ENCODE data around the gene ENC1.

ENC1 gene

GRCh38 chr5:74603376-74603775 lies 37.2 kb downstream of the ENC1 start:
- no peak for DNase-seq

DNA sequence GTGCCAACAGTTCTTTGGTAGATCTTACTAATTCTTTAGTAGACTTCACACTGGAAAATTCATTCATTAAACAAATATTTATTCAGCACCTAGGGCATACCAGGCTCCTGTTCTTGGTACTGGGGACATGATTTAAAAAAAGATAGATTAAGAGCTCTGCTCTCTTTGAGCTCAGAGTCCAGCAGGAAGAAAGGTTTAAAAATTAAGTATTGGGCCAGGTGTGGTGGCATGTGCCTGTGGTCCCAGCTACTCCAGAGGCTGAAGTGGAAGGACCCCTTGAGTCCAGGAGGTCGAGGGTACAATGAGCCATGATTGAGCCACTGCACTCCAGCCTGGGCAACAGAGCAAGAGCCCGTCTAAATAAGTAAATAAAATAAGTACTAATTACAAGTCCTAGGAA lies 41.4 kb downstream of the ENC1 start:
- no peak for DNase-seq

DNA sequence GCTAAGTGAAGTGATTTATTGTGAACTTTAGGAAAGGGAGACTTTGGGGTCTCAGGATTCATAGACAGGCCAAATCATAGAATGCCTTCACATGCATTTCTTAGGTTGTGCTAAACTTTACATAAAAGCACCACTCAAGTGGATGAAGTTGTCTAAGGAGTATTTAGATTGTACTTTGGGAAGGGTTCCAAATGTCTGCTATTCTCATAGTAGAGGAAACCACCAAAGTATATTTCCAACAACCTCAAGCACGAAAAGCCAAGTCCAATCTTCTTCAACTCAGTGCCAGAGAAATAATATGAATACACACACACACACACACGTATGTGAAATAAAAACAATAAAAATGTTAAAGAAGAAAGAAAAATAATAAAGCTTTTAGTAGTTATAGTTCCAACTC lies 41.8 kb downstream of the ENC1 start:
- DNase-seq: no peak

GRCh38 chr5:74596927-74597326 lies 43.6 kb downstream of the ENC1 start:
- no peak for DNase-seq

DNA sequence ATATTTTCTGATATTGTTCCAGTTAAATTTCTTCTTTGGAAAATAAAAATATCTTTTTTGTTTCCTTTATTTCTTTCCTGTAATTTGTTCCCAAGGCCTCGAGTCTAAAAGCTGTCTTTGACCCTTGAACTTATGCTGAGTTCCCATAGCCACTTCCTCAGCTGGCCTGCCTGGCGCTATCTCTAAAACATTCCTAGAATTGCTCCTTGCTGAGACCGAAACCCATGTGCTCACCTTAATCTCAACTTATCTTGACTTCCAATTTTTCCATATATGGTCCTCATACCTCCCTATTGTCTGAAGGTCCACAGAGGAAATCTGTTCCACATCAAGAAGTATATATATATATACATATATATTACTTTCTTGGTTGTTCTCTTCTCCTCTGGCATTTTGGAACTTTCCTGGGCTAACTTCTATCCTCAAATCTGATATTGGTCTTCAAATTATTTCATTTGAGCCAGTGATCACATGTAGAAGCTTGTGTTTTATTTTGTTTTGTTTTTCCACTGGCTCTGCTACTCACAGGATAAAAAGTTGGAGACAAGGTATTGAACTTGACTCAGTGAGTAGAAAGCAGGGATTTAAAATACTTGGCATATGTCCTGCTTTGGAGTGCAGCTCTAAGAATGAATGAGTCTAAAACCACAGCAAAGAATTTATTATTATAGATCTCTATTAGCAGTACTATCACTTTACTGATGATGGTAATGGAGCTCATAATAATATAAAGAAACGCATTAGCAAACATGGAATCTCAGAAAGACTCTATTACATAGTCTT lies 45.2 kb downstream of the ENC1 start:
- no peak for DNase-seq

- no peak for DNase-seq
These were observed 46.1 kb downstream of the ENC1 start for GRCh38 chr5:74594137-74595040.

DNA sequence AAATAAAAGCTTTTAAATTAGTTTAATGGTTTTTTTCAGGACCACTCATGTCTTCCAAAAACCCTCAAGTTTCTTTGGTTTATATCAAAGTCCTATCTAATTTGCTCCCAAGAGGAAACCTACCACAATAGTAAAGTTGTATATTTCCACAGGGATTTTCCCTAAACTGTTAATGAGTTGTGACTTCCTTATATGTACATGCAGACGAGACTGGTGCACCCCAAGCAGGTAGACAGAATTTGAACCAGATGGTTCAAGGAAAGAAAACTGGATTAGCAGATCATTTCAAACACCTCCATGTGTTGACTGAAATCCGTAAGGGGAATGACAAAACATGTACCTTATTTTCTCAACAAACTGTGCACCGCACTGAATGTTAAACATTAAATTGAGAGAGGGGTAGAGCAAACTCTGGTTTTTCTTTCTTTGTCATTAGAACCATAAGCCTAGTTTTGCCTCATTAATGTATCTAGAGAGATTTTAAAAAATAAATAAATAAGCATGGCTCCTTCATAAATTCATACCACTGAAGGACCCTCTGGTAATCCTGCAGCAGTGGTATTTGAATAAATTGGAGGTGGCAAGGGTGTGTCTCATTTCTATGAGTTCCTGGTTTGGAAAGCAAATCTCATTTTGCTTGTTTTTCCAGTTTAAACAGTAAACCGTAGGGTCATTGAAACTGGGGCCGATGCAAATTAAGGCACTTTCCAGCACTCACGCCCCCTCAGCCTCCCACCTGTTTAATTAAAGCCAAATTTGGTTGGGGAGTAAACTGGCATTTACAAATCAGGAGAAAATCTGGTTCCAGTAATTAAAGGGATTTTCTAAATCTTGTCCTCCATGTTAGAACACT lies 51.1 kb downstream of the ENC1 start:
- DNase-seq: no peak

GRCh38 chr5:74588415-74588814 lies 52.1 kb downstream of the ENC1 start:
- DNase-seq: no peak

DNA sequence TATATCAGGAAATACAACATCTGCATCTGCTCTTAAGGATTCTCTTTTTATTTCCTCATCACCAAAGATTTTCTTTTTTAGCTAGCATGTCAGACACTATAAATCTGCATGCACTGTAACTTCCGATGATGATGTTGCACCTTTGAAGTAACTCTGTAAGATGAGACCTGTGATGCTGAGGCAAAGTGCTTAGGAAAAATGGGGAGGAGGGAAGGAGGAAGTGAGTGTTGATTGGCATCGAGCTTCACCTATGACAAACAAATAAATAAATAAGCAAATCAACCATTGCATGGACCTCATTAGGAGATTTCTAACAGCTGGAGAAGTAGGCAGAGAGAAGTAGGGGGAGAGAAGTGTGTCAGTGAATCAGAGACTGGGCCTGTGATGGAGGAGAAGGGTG lies 52.6 kb downstream of the ENC1 start:
- no peak for DNase-seq

DNA sequence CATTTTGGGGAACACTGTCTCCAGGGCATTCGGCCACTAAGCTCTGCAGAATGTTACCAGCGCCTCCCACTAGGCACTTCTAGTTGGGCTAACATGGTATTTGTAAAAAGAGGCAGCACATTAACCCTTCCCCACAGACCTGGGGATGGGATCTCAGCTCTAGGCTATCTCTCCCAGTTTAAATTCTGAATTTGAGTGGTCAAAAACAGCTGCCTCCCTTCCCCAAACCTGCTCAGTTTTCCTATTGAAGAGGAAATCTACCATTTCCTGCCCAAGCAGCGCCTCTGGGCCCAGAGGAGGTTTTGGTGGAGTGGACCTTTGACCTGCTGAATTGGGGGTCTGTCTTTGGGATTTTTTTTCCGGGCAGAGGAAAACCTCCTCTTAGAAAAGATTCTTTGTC lies 53.2 kb downstream of the ENC1 start:
- DNase-seq: no peak

DNA sequence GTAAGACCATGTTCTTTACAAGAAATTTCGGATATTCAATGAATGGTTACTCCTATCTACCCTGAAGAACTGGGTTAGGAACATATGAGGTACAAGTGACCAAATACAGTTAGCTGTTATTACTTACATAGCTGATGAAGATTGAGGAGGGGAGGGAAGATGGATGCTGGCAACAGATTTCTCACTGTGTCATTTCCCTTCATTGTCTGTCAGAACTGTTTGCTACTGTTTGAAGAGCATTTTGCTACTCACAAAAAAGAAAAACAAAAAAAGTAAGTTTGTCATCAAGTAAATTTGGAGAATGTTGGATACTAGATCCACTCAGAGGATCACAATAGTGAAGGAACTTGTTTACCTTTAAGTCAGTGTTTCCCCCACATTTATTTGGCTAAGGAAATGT lies 53.7 kb downstream of the ENC1 start:
- DNase-seq: no peak

- DNase-seq: no peak
These were observed 57.7 kb downstream of the ENC1 start for GRCh38 chr5:74582853-74583252.

GRCh38 chr5:74581988-74582365 lies 58.6 kb downstream of the ENC1 start:
- DNase-seq: no peak

DNA sequence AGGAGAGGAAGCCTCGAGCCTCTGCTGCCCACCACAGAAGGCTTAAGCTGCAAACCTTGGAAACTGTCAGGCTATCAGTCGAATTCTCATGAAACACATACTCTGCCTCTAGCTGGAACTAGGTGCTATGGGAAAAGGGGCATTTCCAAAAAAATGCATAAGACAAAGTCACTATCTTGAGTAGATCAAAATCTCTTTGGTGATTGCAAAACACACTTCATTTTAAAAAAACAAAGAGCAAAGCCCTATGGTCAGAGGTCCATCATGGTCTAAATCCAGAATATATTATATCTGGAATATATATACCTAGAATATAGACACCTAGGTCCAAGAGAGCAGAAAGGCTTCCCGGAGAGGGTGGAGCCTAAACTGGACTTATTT lies 59.8 kb downstream of the ENC1 start:
- no peak for DNase-seq

GRCh38 chr5:74579215-74579614 lies 61.3 kb downstream of the ENC1 start:
- no peak for DNase-seq

- no peak for DNase-seq
These were observed 62.0 kb downstream of the ENC1 start for GRCh38 chr5:74578356-74579044.
